ENCODE measurements around the gene LMBR1.

The LMBR1 gene

DNA sequence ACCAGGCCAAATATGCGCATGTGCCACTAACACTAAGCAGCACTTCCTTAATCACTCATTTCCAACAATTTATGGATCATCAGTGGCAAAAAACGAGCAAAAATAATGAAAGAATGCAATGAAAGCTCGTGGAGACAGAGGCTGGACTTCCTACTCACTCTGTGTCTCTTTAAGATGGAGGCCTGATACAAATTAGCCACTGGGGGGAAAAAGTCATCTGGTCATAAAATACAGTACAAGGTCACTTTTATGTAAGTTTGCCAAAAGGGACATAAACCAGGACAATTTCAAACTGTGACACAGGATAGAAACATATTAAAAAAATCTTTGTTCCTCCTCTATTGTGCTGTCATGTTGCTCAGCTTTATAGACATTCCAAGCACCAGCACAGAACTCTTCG lies 101.7 kb downstream of the LMBR1 start:
- no peak for DNase-seq

DNA sequence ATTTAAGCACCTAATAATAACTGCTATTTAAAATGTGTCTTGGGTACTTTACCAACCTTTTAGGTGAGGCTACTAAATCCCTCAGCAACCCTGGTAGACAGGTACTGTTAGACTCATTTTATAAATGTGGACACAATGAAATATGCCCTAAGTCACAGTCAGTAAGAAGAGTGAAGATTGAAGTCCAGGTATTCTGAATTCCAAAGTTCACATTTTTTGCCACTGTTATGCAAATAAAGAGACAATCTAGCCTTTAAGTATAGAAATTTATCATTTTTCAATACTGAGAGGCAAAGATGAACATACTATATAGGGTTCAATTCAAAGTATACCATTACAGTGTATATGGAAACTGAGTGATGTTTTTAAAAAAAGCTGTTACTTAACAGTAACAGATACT lies 102.7 kb downstream of the LMBR1 start:
- no peak for DNase-seq

DNA sequence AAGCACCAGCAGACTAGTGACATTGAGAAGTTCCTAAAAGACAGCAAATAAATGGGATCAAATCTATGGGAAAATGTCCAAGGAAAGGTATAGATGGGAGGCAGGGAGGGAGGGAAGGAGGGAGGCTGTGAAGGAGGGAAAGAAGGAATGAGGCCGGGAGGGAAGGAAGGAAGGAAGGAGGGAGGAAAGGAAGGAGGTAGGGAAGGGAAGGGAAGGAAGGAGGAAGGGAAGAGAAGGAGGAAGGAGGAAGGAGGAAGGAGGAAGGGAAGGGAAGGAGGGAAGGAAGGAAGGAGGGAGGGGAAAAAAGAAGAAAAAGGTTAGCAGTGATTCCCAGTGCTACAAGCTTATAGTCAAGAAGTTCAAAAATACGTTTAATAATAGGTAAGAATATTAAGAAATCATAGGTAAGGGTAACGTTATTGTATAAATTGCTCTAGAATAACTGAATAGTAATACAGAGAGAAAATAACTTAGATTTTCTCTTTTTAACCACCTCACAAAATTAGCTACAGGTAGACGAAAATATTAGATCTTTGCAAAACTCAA lies 106.9 kb downstream of the LMBR1 start:
- DNase-seq: no peak

DNA sequence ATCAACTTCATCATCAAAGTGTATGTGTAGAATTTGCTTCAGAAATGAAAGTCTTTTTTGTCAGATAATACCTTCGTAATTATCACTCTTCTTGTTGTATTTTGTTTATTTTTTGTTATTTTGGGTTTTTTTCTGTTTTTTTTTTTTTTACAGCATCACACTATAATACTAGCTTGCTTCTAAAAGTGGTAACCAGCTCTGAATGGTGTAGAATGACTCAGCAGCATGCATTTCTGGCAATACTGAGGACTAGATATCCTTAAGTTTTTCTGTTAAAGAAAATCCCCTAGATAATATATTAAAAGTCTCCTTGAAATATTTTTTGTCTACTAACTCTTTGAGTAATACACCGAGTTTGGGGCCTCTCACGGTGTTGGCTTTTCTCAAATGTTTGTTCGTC lies 109.1 kb downstream of the LMBR1 start:
- DNase-seq: no peak

DNA sequence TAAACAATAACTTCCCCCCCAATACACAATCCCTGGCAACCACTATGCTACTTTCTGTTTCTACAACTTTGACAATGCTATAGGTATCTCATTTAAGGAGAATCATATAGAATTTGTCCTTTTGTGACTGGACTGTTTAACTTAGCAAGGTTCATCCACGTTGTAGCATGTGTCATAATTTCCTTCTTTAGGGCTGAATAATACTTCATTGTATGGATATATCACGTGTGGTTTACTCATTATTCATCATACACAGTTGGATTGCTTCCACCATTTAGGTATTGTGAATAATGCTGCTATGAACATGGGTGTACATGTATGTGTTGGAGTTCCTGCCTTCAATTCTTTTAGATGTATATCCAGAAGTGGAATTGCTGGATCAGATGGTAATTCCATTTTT lies 111.0 kb downstream of the LMBR1 start:
- DNase-seq: no peak

DNA sequence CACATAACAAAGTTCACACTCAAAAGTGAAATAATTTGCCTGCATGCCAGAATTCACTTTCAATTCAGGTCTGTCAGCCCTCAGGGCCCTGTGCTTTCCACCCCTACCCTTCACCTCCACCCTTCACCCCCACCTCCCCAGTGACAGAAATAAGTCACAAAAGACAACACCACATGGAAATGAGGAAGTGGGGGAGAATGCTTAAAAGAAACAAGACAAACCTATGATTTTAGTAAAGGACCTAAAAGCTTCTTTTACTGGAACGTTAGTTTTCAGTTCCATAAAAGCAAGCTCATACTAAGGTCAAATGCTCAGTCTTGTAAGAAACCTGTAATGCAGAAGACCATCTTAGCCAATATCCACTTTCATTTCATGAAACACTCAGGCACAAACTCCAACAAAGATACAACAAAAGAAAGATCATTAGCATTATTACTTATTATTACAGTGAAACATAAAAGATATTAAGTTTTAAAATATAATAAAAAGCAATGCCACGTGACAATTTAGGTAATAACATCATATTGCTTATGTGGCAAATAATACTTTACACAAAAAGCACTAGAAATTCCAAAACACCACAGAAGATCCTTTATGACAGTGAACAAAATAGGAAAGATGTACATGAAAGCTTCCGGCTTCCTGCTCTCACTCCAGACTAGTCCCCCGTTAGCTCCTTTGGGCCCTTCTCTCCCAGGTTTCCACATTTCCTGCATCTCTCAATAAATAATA lies 112.1 kb downstream of the LMBR1 start:
- no peak for DNase-seq

DNA sequence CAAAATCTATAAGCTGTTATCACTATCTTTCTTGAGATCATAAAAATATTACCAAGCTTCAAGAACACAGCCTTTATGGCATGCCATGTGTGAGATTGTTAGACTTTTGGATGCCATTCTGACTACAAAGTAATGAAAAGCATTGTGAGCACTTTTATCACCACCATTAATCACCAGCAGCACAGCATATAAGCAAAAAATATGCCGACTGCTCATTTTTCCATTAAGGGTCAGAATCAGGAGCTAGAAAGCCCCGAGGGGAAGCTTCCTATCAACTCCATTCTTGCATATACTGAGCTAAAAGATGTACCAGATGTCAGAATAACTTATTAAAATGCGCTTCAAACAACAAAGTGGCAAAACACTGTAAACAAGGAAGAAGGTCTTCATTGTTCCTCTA lies 114.3 kb downstream of the LMBR1 start:
- DNase-seq: no peak

DNA sequence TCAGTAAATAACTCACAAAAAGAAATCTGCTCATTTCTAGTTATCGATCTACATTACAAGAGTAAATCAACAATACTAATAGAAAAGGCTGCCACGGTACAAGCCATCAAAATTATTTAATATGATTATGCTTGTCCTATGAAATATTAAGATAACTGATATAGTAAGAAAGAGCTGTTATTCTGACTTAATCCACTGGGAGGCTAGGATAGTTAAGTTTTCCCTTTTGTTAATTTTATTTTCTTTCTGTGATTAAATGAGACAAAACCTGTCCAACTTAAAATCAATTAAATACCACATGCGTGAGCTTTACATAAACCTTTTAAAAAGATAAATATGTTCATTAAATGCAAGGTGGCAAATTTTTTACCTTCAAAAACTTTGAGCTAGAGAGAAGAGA lies 114.8 kb downstream of the LMBR1 start:
- no peak for DNase-seq

DNA sequence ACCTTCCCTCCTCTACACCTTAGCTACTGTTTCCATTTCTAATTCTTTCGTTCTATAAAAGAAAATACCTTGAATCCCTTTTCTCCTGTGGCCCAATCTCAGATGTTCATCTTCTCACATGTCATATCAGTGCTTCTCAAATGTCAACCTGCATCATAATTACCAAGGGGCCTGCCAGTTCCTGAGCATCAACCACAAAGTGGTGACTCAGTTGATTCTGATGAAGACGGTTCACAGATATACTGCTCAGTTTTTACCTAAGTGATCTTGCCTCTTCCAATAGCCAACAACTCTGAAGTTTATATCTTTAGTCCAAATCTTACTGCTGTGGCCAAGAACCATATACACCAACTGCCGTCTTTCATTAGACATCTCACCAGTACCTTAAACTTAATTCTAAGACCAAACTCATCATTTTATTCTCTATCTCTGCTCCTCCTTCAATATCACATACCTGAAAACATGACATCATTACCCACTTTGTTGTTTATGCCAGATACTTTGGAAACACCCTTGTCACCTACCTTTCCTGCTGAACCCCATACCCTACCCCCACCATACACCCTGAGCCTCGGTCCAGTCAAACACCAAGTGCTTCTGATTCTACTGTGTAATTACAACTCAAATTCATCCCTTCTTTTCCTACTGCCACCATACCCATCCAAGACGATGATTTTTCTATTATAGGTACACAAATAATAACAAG lies 115.5 kb downstream of the LMBR1 start:
- DNase-seq: no peak

DNA sequence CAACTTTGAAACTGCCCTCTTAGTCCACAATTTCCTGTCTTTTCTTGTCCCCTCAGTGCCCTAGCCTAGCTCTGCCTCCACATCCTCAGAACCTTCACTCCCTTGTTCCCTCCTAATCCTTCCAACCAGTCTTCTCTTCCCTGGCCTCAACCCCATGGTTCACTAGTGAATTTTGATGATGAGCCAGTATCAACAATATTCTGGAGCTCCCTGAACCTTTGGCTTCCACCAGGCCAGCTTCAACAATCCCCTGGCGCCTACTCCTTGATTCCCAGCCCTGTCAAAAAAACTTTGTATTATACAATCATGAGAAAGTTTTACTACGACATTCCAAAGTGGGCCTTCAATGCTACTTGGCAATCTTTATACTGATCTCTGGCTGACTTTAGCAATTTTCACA lies 116.5 kb downstream of the LMBR1 start:
- no peak for DNase-seq

DNA sequence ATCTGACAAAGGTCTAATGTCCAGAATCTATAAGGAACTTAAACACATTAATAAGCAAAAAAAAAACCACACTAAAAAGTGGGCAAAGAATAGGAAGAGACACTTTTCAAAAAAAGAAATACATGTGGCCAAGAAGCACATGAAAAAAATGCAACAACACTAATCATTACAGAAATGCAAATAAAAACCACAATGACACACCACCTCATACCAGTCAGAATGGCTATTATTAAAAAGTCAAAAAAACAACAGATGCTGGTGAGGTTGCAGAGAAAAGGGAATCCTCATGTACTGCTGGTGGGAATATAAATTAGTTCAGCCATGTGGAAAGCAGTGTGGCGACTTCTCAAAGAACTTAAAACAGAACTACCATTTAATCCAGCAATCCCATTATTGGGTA lies 119.0 kb downstream of the LMBR1 start:
- no peak for DNase-seq

DNA sequence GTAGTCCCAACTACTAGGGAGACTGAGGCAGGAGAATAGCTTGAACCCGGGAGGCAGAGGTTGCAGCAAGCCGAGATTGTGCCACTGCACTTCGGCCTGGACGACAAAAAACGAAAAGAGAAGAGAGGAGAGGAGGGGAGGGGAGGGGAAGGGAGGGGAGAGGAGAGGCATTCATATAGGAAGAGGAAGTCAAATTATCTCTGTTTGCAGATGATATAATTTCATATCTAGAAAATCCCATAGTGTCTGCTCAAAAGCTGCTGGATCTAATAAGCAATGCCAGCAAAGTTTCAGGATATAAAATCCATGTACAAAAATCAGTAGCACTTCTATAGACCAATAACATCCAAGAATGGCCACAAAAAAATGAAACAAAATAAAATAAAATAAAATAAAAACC lies 120.3 kb downstream of the LMBR1 start:
- no peak for DNase-seq

DNA sequence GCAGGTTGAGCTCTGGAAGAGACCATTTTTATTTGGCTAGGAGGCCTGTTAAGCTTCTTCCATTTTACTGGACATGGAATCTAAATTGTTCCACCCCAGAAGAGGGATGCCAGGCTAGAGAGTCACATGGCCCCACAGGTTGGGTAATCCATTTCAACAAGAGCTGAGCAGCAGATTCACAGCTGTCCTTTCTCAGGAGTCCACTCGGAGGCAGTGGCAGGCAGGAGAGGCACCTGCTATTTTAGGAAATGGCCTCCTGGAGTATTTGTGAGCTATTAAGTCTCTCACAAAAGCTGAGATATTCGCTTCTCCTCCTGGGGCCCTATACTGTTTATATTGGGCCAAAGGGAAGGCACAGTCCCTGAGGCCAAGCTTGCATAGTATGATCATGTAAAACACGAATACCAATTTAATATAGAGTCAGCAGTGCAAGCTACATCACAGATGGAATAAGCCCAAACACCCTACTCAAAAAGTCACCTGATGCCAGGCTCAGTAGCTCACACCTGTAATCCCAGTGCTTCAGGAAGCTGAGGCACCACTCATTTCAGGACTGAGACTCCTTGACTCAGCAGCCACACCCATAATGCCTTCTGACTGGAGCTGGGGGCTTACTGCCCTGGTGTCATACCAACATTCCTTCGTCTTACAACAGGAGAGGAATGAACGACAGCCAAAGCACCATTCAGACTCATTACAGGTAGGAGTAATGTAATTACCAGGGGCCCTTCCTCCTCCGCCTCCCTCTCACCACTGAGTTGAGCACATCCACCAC lies 124.1 kb downstream of the LMBR1 start:
- DNase-seq: no peak

DNA sequence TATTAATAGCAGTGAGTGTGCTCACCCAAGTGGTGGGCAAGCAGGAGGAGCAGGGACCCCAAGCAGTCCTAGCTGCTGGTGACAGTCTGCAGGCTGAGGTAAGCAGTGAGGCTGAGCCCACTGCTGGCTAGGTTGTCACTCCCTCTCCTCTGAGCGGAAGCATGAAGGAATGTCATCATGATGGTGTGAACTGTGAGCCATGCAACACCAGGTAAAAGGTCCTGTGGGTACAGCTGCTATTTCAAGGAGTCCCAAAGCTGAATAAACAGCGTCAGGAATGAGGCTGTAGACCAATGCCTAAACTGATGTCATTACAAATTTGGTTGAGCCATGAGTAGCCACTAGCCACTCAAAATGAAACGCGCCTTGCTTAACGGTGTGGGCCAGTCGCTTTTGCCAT lies 126.3 kb downstream of the LMBR1 start:
- no peak for DNase-seq

DNA sequence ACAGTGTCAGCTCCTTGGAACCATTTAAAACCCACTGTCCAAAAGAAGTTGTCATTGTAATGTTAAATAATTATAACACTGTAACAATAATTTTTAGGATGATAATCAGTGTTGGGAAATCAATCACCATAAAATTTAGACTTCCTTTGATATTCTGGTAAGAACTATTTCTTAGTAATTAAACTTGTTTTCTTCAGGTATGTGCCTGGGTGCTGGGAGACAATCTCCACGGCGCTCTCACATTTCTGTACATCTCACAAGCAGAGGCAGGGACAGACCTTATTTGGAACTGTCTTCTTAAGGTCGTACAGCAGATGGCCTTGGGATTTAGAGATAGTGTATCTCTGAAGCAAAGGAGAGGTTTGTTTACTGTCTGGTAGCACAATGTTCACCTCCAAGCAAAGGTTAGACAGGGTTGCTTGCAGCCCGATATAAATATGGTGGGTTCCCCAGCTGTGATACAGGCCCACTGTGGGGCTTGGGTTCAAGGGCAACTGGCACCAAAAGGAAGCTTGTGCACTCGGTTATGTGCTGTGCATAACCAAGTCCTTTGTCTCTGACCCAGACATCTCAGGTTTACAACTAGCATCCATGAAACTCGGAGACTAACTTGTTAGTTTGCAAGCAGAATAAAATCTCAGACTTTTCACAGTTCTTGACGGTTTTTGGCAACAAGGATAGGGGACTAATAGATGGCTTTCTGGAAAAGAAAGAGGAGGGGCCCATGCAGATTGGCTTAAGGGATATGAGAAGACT lies 126.9 kb downstream of the LMBR1 start:
- no peak for DNase-seq

DNA sequence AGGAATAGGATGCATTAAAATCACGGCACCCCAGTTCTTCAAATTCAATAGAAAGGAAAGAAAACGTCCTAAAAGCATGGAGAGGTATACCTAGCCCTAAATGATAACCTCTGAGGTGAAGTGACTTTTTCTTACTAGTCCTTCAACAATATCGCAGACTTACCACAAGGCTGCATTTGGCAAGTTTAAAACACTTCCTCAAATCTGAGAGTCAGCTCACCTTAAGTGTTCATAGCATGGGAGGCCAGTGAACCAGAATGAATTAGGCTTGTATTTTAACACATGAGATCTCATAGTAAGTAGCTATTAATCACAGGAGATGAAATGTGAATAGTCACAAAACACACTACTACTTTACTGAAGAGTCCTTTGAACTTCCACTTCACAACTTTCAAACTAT lies 128.2 kb downstream of the LMBR1 start:
- DNase-seq: no peak

DNA sequence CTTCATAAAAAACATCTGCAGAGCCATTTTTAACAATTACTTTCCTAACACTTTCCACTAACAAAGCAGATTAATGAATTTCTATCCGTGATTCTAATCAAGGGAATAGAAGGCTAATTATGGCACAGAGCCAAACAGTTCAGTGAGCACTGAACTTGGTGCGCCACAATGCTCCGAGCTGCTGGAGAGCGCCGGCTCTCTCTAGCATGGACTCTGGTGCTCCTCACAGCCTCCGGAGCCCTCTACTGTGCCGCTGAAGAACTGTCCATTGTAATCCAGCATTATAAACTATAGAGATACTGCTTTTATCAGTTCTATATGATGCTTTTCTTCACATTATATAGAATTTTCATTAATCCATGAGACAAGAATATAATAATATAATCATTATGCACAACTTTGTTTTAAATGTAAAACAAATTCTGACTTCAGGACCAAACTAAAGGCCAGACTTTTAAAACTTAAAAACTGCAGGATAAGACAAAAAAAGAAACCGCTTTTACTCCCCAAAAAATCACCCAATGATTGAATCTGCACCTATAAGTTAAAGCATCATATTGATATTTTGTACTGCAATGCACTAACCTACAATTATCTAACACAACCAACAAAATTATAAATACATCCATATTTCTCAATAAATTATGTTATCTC lies 128.8 kb downstream of the LMBR1 start:
- DNase-seq: peak; percentile 49

DNA sequence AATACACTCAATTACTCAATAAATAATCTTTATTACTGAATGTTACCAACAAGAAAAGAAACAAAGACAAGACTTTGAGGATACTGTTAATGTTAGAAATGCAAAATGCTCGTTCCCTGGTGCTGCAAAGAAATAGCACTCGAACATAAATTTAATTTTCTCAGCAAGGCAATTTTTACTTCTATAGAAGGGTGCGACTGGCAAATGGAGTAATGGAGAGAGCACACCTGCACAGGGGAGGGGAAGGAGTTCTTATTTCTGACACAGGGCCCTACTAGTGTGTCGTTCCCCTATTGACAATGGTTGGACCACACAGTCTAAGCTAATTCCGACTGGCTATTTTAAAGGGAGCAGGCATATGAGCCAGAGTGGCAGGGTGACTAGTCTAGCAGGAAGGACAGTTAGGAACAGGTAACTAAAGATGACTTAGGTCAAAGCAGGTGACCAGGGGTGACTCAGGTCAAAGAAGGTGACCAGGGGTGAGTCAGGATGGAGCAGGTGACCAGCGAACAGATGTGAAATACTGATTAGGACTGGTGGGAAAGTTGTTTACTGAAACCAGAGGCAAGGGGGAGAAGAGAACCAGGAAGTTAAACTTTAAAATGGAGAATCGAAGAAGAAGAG lies 133.3 kb downstream of the LMBR1 start:
- DNase-seq: no peak

DNA sequence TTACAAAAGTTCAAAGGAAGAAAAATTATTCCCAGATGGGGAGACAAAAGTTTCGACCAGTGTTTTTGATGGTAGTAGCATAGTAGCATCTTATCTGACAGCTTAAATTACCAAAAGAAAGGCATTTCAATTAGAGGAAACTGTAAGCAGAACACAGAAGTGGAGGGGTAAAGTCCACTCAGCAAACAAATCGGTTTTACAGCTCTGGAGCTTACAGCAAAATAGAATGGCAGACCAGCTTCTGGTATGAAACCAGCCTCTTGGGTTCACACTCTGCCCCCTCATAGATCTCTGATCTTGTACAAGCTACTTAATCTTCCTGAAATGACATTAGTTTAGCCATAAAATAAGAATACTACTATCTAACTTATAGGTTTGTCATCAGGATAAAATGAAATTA lies 133.8 kb downstream of the LMBR1 start:
- no peak for DNase-seq

DNA sequence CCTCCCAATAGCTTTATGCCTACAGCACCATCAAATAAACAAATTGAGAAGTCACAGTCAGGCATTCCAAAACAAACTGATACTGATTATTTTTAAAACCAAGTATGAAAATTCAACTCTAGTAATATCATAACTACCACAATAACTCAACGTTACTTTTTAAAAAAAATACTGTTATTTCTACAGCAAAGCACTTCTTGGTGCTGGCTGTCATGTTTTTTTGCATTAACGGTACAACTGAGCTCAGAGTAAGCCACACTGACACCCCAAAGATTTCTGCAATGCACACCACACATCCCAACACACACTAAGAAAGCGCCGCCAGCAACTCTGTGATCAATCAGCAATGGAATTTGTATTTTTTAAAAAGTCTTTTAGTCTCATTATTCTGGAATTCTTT lies 138.8 kb downstream of the LMBR1 start:
- DNase-seq: no peak

DNA sequence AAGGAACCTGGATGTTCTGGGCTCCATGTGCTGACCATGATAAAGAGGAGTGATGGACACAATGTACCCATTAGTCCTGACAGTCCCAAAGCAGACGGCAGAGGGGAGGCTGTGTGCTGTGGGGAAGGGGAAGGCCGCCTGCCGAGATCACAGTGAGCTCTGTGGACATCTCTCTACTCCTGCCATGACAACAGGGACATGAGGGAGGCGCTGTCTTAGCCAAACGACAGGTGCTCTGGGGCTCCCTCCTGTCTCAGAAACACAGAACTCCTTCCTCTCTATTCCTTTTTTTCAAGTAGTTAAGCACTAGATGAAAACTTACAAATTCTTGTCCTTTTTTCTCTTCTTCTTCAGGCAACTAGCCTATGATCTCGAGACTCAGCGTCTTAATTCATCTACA lies 139.4 kb downstream of the LMBR1 start:
- no peak for DNase-seq

DNA sequence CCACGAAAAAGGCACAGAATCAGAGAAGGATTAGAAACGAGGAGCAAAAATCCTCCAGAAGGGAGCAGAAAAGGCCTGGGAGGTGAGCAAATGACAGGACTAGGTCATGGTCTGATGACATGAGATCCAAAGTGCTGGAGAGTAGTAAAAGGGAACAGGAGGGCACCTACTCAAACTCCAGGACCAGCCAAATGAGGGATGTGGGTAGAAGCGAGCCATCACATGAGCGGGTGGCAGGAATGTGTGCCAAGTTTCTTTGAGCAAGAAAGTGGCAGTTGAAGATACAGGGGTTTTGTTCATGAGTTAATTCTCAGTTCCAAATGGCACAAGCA lies 139.8 kb downstream of the LMBR1 start:
- DNase-seq: no peak
